Ascending aorta (tissue), 2 donors: ENCODE data around the gene AAK1. TPM values are rescaled to one million over a fixed set of nuclear protein-coding genes. Genes with fewer than 3 reads are reported as not detected.
A peak's percentile ranks its signal among the peaks of the same experiment; 100 is the strongest.

Experiments used
- DNase-seq, 2 donors: peaks; one replicate each; pipeline ENCODE4 v3.0.0-alpha.2; 2019; ENCODE audit warnings: low spot score in 2 of 2
- H3K27ac ChIP-seq, 2 donors: fragments of 200-600 bp; sonication (generic); one replicate each; pipeline ENCODE4 v1.5.1; 2016 to 2017; ENCODE audit warnings: mild to moderate bottlenecking in 1 of 2
- H3K27me3 ChIP-seq: fragments of 200-600 bp; sonication (generic); one replicate; pipeline ENCODE4 v1.5.1; 2017
- H3K36me3 ChIP-seq, 2 donors: fragments of 200-600 bp; sonication (generic); one replicate each; pipeline ENCODE4 v1.5.1; 2016
- H3K4me1 ChIP-seq, 2 donors: fragments of 200-600 bp; sonication (generic); one replicate each; pipeline ENCODE4 v1.5.1; 2016 to 2017; ENCODE audit warnings: mild to moderate bottlenecking in 1 of 2
- H3K4me3 ChIP-seq, 2 donors: fragments of 200-600 bp; sonication (generic); one replicate each; pipeline ENCODE4 v1.5.1; 2016 to 2017; ENCODE audit warnings: mild to moderate bottlenecking in 1 of 2
- H3K9me3 ChIP-seq, 2 donors: fragments of 200-600 bp; sonication (generic); one replicate each; pipeline ENCODE4 v1.5.1; 2016
- CTCF ChIP-seq, 3 experiments: fragments of 200-600 bp in 2 of 3; fragments of 450-650 bp in 1 of 3; sonication (generic) in 2 of 3; IDR thresholded peaks; one replicate each; pipeline ENCODE4 v1.5.1; 2016 to 2019; ENCODE audit warnings: antibody characterized with exemption in 3 of 3, mild to moderate bottlenecking in 1 of 3, moderate library complexity in 1 of 3
- intact Hi-C: fragments of 100-400 bp; cut with DNase I; formaldehyde crosslinking; loops from one replicate; pipeline ENCODE4 v1.15.1; 2023
- total RNA-seq: library from RNA; depleted of rRNA; stranded (reverse); fragments of >200 nt; gene quantifications from one replicate; pipeline ENCODE4 v1.1.0, GENCODE V29; 2016

AAK1 gene
- total RNA-seq, 1 donor from 2014 or later: 53.4 TPM

GRCh38 chr2:69465513-69466456 is 177.8 kb downstream of the AAK1 start:
- no peaks in the 10 kb centered on the region for H3K9me3 ChIP-seq
- TF ChIP-seq CTCF (IDR thresholded peaks at IDR 0.05): no peak
- intact Hi-C loops: no loop called here
- peaks cover 12 to 16% of the 10 kb centered on the region in 2 donors for H3K36me3 ChIP-seq
- no peaks in the 10 kb centered on the region for H3K27me3 ChIP-seq
- no peaks in the 10 kb centered on the region for H3K4me1 ChIP-seq
- no peak overlapping the region for H3K4me3 ChIP-seq
- H3K27ac ChIP-seq: peak overlapping the region in 1 of 2 donors; percentile 21
- DNase-seq: peak in 1 of 2 donors; percentile 67

- Histone ChIP-seq H3K4me3 (no peak overlapping the region), H3K36me3 (peaks cover 12 to 18% of the 10 kb centered on the region in 2 donors), H3K9me3 (no peaks in the 10 kb centered on the region), H3K27me3 (no peaks in the 10 kb centered on the region), H3K27ac (no peak overlapping the region), H3K4me1 (no peaks in the 10 kb centered on the region)
- TF ChIP-seq CTCF (IDR thresholded peaks at IDR 0.05): no peak
- intact Hi-C loops: no loop called here
- DNase-seq: peak in 1 of 2 donors; percentile 70
These were observed 179.0 kb downstream of the AAK1 start for GRCh38 chr2:69464575-69464974.

GRCh38 chr2:69462780-69463179 is 180.8 kb downstream of the AAK1 start:
- no peak for DNase-seq
- TF ChIP-seq CTCF (IDR thresholded peaks at IDR 0.05): no peak
- Histone ChIP-seq H3K36me3 (peaks cover 12 to 18% of the 10 kb centered on the region in 2 donors), H3K9me3 (no peaks in the 10 kb centered on the region), H3K27me3 (no peaks in the 10 kb centered on the region), H3K4me3 (no peak overlapping the region), H3K27ac (no peak overlapping the region), H3K4me1 (no peaks in the 10 kb centered on the region)
- intact Hi-C loops: no loop called here

DNA sequence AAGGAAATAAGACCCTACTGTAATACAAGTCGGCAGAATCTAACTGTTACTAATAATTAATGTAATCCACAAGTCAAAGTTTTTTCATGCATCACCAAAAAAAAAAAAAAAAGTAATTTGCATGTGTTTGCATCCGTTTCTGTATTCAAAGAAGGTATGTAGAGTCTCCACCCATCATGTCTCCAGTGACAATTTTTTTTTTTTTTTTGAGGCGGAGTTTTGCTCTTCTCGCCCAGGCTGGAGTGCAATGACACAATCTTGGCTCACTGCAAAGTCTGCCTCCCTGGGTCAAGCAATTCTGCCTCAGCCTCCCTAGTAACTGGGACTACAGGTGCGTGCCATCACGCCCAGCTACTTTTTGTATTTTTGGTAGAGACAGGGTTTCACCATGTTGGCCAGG is 182.1 kb downstream of the AAK1 start:
- H3K9me3 ChIP-seq: no peaks in the 10 kb centered on the region
- H3K27me3 ChIP-seq: no peaks in the 10 kb centered on the region
- intact Hi-C loops: no loop called here
- DNase-seq: no peak
- no peak overlapping the region for H3K27ac ChIP-seq
- no peak overlapping the region for H3K4me3 ChIP-seq
- H3K4me1 ChIP-seq: no peaks in the 10 kb centered on the region
- no peak for TF ChIP-seq CTCF (IDR thresholded peaks at IDR 0.05)
- H3K36me3 ChIP-seq: peaks cover 12 to 18% of the 10 kb centered on the region in 2 donors

DNA sequence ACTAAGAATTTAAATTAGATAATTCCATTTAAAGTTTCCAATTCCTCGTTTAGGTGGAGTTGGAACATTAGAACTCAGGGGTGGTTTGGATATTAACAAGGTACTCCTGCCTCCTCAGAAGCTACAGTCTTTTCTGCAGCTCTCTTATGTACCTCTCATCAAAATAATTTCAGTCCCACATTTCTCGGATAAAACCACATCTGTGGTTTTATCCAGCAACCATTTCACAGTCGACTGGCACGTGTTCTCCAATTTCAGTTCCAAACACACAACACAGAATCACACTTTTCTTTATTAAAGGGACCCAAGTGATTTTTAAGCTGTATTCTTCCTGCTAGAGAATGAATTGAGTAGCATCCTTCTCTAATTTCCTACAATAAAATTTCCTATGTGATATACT is 183.6 kb downstream of the AAK1 start:
- DNase-seq: no peak
- intact Hi-C loops: no loop called here
- no peak for TF ChIP-seq CTCF (IDR thresholded peaks at IDR 0.05)

More for the DNA sequence above, 183.6 kb downstream of the AAK1 start:
- Histone ChIP-seq H3K9me3 (no peaks in the 10 kb centered on the region), H3K27ac (no peak overlapping the region), H3K4me3 (no peak overlapping the region), H3K27me3 (no peaks in the 10 kb centered on the region), H3K36me3 (peaks cover 2 to 6% of the 10 kb centered on the region in 2 donors), H3K4me1 (no peaks in the 10 kb centered on the region)
